GDM1 (cell line): Measurements from ENCODE around the gene PREB.
"Not testable (repeated sequence)": the region's sequence is repeated elsewhere in the genome, so short reads cannot be mapped to it uniquely, and the experiment has no call there.

Experiments
- DNase-seq: peaks from one replicate; lab custom pipeline; 2025; lab: John Stamatoyannopoulos, UW

PREB gene

DNA sequence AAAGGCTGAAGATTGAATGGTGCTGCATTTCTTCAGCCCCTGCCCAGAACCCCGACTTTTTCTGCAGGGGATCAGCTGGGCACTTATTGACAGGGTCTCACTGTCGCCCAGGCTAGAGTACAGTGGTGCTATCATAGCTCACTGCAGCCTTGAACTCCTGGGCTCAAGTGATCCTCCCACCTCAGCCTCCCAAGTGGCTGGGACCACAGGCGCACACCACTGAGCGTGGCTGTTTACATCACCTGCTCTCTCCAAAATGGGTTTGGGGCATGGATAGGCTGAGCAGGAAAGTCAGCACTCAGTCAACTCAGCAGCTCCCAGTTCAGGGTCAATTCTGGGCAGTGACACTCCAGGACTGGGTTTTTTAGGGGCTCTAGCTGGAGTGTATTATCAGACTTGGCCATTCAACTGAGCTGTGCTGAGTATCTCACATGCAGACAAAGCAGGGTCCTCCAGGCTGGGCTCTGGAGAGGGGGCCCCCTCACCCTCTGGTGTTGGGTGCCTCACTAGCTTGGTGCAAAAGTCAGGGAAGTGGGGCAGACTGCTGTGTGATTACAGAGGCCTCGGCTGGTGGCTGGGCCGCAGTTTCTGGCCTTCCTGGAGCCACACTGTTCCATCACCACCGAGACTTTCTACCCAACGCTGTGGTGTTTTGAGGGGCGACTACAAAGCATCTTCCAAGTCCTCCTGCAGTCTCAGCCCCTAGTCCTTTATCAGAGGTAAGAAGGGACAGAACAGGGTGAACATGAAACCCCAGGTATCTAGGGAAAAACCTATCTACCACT, 6.4 kb downstream of the PREB start:
- DNase-seq = no peak

DNA sequence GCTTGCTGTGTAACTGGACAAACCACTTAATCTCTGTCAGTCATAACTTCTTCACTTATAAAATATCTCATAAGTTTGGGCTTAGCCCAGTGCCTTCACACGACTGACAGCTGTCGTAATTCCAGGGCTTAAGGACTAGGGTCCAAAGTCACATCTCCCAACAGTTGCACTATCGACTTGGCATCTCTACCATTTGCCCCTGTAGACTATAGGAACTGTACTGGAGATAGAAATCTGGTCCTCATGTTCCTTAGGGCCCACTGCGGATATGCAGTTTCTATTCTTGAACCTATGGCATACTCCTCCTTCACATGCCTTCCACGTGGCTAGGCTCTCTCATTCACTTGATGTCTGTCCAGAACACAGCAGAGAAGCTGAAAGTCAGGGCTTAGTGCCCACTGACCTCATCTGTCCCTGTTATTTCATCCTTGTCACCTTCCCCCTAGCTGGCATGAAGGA, 8.2 kb downstream of the PREB start:
- DNase-seq = no peak

DNA sequence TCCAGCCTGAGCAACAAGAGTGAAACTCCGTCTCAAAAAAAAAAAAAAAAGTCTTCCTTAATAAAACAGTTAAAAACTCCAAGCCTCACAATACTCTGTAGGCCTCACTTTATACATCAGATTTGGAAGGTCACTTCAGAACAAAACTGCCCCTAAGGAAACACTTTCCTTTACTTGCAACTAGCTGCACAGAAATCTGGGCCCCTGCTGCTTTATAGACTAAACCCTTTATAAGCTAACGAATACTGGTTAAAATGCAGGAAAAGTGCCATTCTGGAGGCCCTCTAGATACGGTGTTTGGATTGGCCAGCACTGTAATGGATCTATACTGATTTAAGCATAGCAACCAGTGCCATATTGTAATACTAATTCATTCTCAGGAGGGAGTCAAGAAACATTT, 9.3 kb downstream of the PREB start:
- no peak for DNase-seq

GRCh38 chr2:27123302-27124150, 10.9 kb downstream of the PREB start, which contains the start of gene ABHD1:
TSS of gene ABHD1 (plus strand) at chr2:27123815. CDS start at chr2:27123949, 134 bp downstream.
- peak; percentile 41 for DNase-seq

DNA sequence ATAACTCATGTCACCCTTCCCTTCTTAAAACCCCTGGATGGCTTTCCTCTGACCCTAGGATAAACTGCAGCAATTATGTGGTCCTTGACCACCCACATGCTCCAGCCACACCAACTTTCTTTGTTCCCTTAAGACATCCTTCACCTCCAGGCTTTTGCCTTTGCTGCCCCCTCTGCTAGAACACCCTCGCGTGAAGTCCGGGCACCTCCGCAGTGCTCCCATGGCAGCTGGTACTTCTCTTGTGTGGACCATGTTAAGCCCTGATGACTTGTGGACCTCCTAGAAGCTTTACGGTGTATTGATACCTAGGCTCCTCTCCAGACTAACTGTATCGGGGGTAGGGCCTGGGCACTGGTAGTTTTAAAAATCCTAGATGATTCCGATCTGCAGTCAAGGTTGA, 11.6 kb downstream of the PREB start:
- DNase-seq = no peak

- no peak for DNase-seq
Measured at GRCh38 chr2:27121906-27122305, 12.5 kb downstream of the PREB start.

- not testable (repeated sequence) for DNase-seq
Measured at GRCh38 chr2:27119330-27119670, 15.1 kb downstream of the PREB start.

GRCh38 chr2:27118525-27119329, 15.7 kb downstream of the PREB start, which contains the start of gene CGREF1:
TSS of gene CGREF1 (minus strand) at chr2:27119128. CDS start at chr2:27104366, 14,762 bp downstream.
- no peak for DNase-seq

- DNase-seq = no peak
Measured at GRCh38 chr2:27117995-27118524, 16.4 kb downstream of the PREB start.

DNA sequence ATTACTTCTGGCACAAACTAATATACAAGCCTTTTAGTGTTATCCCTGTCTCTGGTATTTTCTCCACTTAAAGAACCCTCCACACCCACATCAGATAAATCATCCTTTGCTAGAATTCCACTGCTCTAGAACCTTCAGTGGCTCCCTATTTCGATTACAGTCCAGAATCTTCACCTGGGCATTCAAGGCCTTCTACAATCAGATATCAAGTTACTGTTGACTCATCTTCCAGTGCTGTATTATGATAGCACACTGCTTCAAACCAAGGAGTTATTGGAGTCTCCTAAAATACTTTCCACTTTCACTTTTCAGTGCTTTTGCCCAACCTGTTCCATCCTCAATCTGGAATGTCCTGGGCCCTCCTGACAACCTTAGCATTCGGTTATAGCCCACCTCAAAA, 18.9 kb downstream of the PREB start:
- no peak for DNase-seq

- not testable (repeated sequence) for DNase-seq
Measured at GRCh38 chr2:27111392-27112078, 22.9 kb downstream of the PREB start.

DNA sequence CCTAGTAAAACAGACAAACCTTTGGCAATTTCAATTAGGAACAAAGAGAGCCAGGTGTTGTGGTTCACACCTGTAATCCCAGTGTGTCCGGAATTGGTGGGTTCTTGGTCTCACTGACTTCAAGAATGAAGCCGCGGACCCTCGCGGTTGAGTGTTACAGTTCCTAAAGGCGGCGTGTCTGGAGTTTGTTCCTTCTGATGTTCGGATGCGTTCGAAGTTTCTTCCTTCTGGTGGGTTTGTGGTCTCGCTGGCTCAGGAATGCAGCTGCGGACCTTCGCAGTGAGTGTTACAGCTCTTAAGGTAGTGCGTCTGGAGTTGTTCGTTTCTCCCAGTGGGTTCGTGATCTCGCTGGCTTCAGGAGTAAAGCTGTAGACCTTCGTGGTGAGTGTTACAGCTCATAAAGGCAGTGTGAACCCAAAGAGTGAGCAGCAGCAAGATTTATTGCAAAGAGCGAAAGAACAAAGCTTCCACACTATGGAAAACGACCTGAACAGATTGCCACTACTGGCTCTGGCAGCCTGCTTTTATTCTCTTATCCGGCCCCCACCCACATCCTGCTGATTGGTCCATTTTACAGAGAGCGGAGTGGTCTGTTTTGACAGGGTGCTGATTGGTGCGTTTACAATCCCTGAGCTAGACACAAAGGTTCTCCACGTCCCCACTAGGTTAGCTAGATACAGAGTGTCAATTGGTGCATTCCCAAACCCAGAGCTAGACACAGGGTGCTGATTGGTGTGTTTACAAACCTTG, 23.7 kb downstream of the PREB start:
- not testable (repeated sequence) for DNase-seq

- no peak for DNase-seq
Measured at GRCh38 chr2:27109083-27109482, 25.4 kb downstream of the PREB start.

GRCh38 chr2:27108221-27108620, 26.2 kb downstream of the PREB start:
- no peak for DNase-seq

- DNase-seq = no peak
Measured at GRCh38 chr2:27105981-27106380, 28.5 kb downstream of the PREB start.

DNA sequence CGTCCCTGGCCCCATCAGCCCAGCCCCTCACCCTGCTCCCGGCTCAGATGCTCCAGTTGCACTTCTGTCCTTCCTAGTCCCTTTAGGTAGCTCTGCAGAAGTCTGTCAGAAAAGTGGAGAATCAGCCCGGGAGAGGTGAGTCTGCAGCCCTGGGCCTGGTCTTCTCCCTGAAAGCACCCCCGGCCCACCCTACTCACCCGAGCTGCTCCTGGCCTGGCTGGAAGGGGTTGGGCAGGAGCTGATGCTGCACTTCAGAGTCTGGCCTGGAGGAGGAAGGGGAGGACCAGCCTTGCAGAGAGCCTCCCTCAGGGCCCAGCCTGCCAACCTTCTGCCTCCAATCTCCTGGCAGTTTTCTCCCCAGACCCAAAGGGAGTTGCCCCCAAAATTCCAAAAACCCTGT, 32.1 kb downstream of the PREB start:
- no peak for DNase-seq

DNA sequence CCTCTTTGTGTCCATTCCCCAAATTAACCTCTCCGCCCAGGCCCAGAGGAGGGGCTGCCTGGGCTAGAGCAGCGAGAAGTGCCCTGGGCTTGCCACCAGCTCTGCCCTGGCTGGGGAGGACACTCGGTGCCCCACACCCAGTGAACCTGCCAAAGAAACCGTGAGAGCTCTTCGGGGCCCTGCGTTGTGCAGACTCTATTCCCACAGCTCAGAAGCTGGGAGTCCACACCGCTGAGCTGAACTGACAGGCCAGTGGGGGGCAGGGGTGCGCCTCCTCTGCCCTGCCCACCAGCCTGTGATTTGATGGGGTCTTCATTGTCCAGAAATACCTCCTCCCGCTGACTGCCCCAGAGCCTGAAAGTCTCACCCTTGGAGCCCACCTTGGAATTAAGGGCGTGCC, 34.4 kb downstream of the PREB start:
- DNase-seq = no peak

DNA sequence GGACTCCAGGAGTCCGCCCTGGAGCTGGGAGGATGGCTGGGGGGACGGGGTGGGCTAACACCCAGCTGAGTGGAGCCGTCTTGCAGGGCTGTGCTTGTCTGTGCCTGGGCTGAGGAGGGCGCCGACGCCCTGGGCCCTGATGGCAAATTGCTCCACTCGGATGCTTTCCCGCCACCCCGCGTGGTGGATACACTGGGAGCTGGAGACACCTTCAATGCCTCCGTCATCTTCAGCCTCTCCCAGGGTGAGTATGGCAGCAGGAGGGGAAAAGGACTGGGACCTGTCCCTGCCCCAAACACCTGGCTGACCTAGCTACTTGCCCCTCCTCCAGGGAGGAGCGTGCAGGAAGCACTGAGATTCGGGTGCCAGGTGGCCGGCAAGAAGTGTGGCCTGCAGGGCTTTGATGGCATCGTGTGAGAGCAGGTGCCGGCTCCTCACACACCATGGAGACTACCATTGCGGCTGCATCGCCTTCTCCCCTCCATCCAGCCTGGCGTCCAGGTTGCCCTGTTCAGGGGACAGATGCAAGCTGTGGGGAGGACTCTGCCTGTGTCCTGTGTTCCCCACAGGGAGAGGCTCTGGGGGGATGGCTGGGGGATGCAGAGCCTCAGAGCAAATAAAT, 35.0 kb downstream of the PREB start:
- no peak for DNase-seq

GRCh38 chr2:27097341-27097740, 37.1 kb downstream of the PREB start:
- DNase-seq = no peak

DNA sequence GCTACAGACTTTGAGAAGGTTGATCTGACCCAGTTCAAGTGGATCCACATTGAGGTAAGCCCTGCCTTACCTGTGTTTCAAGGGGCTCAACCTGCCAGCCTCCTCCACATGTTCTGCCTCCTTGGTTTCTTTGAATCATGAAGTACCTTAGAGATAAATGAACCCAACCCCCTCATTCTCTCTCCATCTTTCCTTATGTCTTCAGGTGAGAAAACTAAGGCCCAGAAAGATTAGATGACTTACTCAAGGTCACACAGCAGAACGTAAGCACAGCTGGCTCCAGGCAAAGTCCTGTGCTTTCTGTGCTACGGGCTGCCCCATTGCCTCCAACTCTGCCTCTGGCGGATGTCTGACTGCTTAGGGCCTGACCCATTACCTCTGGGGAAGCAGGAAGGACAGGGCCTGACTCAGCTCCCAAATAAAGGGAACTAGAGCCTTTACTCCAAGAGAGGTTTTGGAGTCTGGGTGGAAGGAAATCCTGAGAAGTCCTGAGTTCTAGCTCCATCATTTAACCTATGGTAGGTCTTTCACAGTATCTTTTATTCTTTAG, 37.6 kb downstream of the PREB start:
- DNase-seq = no peak
